Natural killer cell (primary cell): Measurements from ENCODE around the gene VTA1. TPM values are rescaled to one million over a fixed set of nuclear protein-coding genes. Genes with fewer than 3 reads are reported as not detected.

Source experiments
- ATAC-seq, 3 donors: fragments of 150-1000 bp in 2 of 3; fragments of 200-7000 bp in 1 of 3; cut with Tn5 transposase; 1 replicate in 1 of 3; 2 replicates in 2 of 3; pipeline ENCODE4 v1.10.0; 2021; ENCODE audit warnings: mild to moderate bottlenecking in 2 of 3, moderate library complexity in 2 of 3
- DNase-seq, 2 donors: peaks; one replicate each; pipeline versions ENCODE4 v3.0.0 to v3.0.0-alpha.2; 2013 to 2021; ENCODE audit warnings: mixed read lengths in 1 of 2
- H3K27ac ChIP-seq: one replicate; pipeline ENCODE4 v1.5.1; 2013; ENCODE audit warnings: mild to moderate bottlenecking, low read length
- H3K27me3 ChIP-seq: one replicate; pipeline ENCODE4 v1.6.1; 2013; ENCODE audit warnings: low read length; ENCODE audit not compliant: control insufficient read depth, insufficient read depth
- H3K36me3 ChIP-seq: one replicate; pipeline ENCODE4 v1.6.1; 2013; ENCODE audit warnings: low read length; ENCODE audit not compliant: control insufficient read depth, insufficient read depth
- H3K4me1 ChIP-seq: one replicate; pipeline ENCODE4 v1.6.1; 2013; ENCODE audit warnings: low read length; ENCODE audit not compliant: control insufficient read depth, insufficient read depth
- H3K4me3 ChIP-seq: one replicate; pipeline ENCODE4 v1.5.1; 2013; ENCODE audit warnings: low read length
- H3K9me3 ChIP-seq: one replicate; pipeline ENCODE4 v1.6.1; 2013; ENCODE audit warnings: low read length; ENCODE audit not compliant: control insufficient read depth, insufficient read depth
- H3K27ac Mint-ChIP-seq, 2 donors: one replicate each; pipeline ENCODE4 v1.8.0; 2022; ENCODE audit warnings: mild to moderate bottlenecking in 2 of 2, mixed read lengths in 2 of 2, moderate library complexity in 1 of 2
- H3K27me3 Mint-ChIP-seq, 2 donors: one replicate each; pipeline ENCODE4 v1.8.0; 2022; ENCODE audit warnings: low read depth in 2 of 2, mixed read lengths in 2 of 2
- H3K36me3 Mint-ChIP-seq: one replicate; pipeline ENCODE4 v1.8.0; 2022; ENCODE audit warnings: mixed read lengths
- H3K4me1 Mint-ChIP-seq, 2 donors: one replicate each; pipeline ENCODE4 v1.8.0; 2022; ENCODE audit warnings: mixed read lengths in 2 of 2
- H3K4me3 Mint-ChIP-seq: one replicate; pipeline ENCODE4 v1.8.0; 2022; ENCODE audit warnings: mild to moderate bottlenecking, moderate library complexity, mixed read lengths
- H3K9me3 Mint-ChIP-seq, 2 donors: one replicate each; pipeline ENCODE4 v1.8.0; 2022; ENCODE audit warnings: mixed read lengths in 2 of 2
- CTCF ChIP-seq: fragments of 200-600 bp; IDR thresholded peaks from one replicate; pipeline ENCODE4 v1.8.0; 2022; ENCODE audit warnings: antibody characterized with exemption
- WGBS: methylation state at CpG from one replicate; pipeline ENCODE4 v1.1.7; 2013; ENCODE audit warnings: missing lambda C conversion rate; ENCODE audit not compliant: insufficient coverage; 5-methylcytosine and 5-hydroxymethylcytosine counted together
- intact Hi-C: fragments of 100-400 bp; cut with micrococcal nuclease; formaldehyde crosslinking; loops from one replicate; pipeline ENCODE4 v1.14.2; 2022
- total RNA-seq, 4 donors: library from RNA; stranded (reverse); fragments of 120-200 nt in 1 of 4; gene quantifications; one replicate each; pipeline versions ENCODE4 v1.2.3 to v1.2.4, GENCODE V29; 2013 to 2022

The VTA1 gene
- total RNA-seq, 3 donors from 2014 or later (not counting 1 experiment from before 2014, with no cell fraction given): 20.5 to 33.3 (median 21.3) TPM

GRCh38 chr6:142235272-142235671 lies 88.2 kb downstream of the VTA1 start:
- Mint-ChIP-seq H3K4me1 (peaks cover 0 to 7% of the 10 kb centered on the region in 2 donors), H3K27me3 (peaks cover 4 to 7% of the 10 kb centered on the region in 2 donors), H3K4me3 (no peak overlapping the region), H3K36me3 (no peaks in the 10 kb centered on the region), H3K27ac (no peak overlapping the region), H3K9me3 (no peaks in the 10 kb centered on the region)
- no peak for DNase-seq
- intact Hi-C loops: no loop called here
- H3K9me3 ChIP-seq: no peaks in the 10 kb centered on the region
- H3K4me1 ChIP-seq: peaks cover 7% of the 10 kb centered on the region
- no peak for TF ChIP-seq CTCF
- peaks cover 3% of the 10 kb centered on the region for H3K27me3 ChIP-seq
- 84% methylated on average over 2 of the region's 3 CpGs for WGBS
- H3K4me3 ChIP-seq: no peak overlapping the region
- H3K27ac ChIP-seq: no peak overlapping the region
- no peak for ATAC-seq
- no peaks in the 10 kb centered on the region for H3K36me3 ChIP-seq

- intact Hi-C loops: no loop called here
- no peak for DNase-seq
- Mint-ChIP-seq H3K9me3 (no peaks in the 10 kb centered on the region), H3K4me3 (no peak overlapping the region), H3K4me1 (peaks cover 0 to 7% of the 10 kb centered on the region in 2 donors), H3K36me3 (no peaks in the 10 kb centered on the region), H3K27me3 (peaks cover 1 to 4% of the 10 kb centered on the region in 2 donors), H3K27ac (no peak overlapping the region)
- Histone ChIP-seq H3K36me3 (no peaks in the 10 kb centered on the region), H3K9me3 (no peaks in the 10 kb centered on the region), H3K27me3 (peaks cover 3% of the 10 kb centered on the region), H3K27ac (no peak overlapping the region), H3K4me3 (no peak overlapping the region), H3K4me1 (peaks cover 7% of the 10 kb centered on the region)
- TF ChIP-seq CTCF: no peak
- 76% methylated on average over 2 of the region's 2 CpGs for WGBS
- no peak for ATAC-seq
Observed at GRCh38 chr6:142235791-142236190, 88.7 kb downstream of the VTA1 start.

- Mint-ChIP-seq H3K27ac (no peak overlapping the region), H3K4me3 (no peak overlapping the region), H3K27me3 (peaks cover 0 to 4% of the 10 kb centered on the region in 2 donors), H3K9me3 (no peaks in the 10 kb centered on the region), H3K4me1 (peaks cover 0 to 7% of the 10 kb centered on the region in 2 donors), H3K36me3 (no peaks in the 10 kb centered on the region)
- H3K36me3 ChIP-seq: no peaks in the 10 kb centered on the region
- H3K9me3 ChIP-seq: no peaks in the 10 kb centered on the region
- intact Hi-C loops: no loop called here
- peaks cover 3% of the 10 kb centered on the region for H3K27me3 ChIP-seq
- no peak overlapping the region for H3K27ac ChIP-seq
- H3K4me3 ChIP-seq: no peak overlapping the region
- ATAC-seq (no peak), DNase-seq (no peak)
- 100% methylated on average over 1 of the region's 4 CpGs for WGBS
- TF ChIP-seq CTCF: no peak
- H3K4me1 ChIP-seq: peaks cover 7% of the 10 kb centered on the region
Observed at GRCh38 chr6:142236691-142237090, 89.6 kb downstream of the VTA1 start.

GRCh38 chr6:142238881-142239280 lies 91.8 kb downstream of the VTA1 start:
- Histone ChIP-seq H3K27ac (no peak overlapping the region), H3K9me3 (no peaks in the 10 kb centered on the region), H3K4me3 (no peak overlapping the region), H3K27me3 (no peaks in the 10 kb centered on the region), H3K36me3 (no peaks in the 10 kb centered on the region), H3K4me1 (no peaks in the 10 kb centered on the region)
- no peak for ATAC-seq
- intact Hi-C loops: no loop called here
- no peak for TF ChIP-seq CTCF
- H3K4me3 Mint-ChIP-seq: no peak overlapping the region
- H3K36me3 Mint-ChIP-seq: no peaks in the 10 kb centered on the region
- WGBS: 95% methylated on average over 3 of the region's 3 CpGs
- H3K27me3 Mint-ChIP-seq: peaks cover 0 to 4% of the 10 kb centered on the region in 2 donors
- no peaks in the 10 kb centered on the region for H3K4me1 Mint-ChIP-seq
- no peak overlapping the region for H3K27ac Mint-ChIP-seq
- no peaks in the 10 kb centered on the region for H3K9me3 Mint-ChIP-seq
- no peak for DNase-seq
